ENCODE measurements around the gene DNM1.

DNA sequence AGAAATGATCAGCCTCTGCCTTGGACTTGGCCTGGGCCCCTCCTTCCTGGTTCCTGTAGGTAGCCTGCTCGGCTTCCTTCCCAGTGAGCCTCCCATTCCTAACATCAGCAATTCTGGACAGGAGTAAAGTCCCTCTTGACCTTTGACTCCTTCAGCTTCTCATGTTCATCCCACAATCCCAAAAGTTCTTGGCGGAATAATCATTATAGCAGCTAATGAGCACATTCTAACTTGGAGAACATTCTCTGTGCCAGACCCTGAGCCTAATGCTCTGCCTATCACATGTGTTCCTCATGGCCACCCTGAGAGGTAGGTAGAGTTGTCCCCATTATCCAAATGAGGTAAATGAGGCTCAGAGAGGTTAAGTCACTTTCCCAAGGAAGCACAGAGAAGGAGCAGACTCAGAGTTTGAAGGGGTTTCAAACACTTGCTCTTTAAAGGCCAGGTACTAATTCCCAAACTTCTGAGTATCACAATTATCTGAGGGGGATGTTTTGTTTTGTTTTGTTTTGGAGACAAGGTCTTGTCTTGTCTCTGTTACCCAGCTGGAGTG is 94.1 kb downstream of the DNM1 start:
- TF ChIP-seq, protein P1, sequence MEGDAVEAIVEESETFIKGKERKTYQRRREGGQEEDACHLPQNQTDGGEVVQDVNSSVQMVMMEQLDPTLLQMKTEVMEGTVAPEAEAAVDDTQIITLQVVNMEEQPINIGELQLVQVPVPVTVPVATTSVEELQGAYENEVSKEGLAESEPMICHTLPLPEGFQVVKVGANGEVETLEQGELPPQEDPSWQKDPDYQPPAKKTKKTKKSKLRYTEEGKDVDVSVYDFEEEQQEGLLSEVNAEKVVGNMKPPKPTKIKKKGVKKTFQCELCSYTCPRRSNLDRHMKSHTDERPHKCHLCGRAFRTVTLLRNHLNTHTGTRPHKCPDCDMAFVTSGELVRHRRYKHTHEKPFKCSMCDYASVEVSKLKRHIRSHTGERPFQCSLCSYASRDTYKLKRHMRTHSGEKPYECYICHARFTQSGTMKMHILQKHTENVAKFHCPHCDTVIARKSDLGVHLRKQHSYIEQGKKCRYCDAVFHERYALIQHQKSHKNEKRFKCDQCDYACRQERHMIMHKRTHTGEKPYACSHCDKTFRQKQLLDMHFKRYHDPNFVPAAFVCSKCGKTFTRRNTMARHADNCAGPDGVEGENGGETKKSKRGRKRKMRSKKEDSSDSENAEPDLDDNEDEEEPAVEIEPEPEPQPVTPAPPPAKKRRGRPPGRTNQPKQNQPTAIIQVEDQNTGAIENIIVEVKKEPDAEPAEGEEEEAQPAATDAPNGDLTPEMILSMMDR (IDR thresholded peaks at IDR 0.05) = no peak
- TF ChIP-seq POLR2A (IDR thresholded peaks at IDR 0.05) = no peak

All from testis (tissue), 2 donors.